Vagina (tissue), 2 donors: ENCODE results near the gene RPL10.

Experiments
- POLR2AphosphoS5 ChIP-seq, 2 donors: sonication (generic); formaldehyde crosslinking; IDR thresholded peaks; one replicate each; pipeline ENCODE4 v1.9.0; 2017; ENCODE audit warnings: antibody characterized with exemption in 2 of 2, mild to moderate bottlenecking in 2 of 2, low read depth in 1 of 2; ENCODE audit not compliant: insufficient read depth in 1 of 2
- TF ChIP-seq, protein P1 (sequence below), 3 experiments: fragments of 450-650 bp in 2 of 3; fragments of 200-600 bp in 1 of 3; sonication (generic) in 1 of 3; IDR thresholded peaks; one replicate each; pipeline ENCODE4 v1.5.1; 2017 to 2019; ENCODE audit warnings: antibody characterized with exemption in 3 of 3, mild to moderate bottlenecking in 2 of 3, moderate library complexity in 2 of 3

DNA sequence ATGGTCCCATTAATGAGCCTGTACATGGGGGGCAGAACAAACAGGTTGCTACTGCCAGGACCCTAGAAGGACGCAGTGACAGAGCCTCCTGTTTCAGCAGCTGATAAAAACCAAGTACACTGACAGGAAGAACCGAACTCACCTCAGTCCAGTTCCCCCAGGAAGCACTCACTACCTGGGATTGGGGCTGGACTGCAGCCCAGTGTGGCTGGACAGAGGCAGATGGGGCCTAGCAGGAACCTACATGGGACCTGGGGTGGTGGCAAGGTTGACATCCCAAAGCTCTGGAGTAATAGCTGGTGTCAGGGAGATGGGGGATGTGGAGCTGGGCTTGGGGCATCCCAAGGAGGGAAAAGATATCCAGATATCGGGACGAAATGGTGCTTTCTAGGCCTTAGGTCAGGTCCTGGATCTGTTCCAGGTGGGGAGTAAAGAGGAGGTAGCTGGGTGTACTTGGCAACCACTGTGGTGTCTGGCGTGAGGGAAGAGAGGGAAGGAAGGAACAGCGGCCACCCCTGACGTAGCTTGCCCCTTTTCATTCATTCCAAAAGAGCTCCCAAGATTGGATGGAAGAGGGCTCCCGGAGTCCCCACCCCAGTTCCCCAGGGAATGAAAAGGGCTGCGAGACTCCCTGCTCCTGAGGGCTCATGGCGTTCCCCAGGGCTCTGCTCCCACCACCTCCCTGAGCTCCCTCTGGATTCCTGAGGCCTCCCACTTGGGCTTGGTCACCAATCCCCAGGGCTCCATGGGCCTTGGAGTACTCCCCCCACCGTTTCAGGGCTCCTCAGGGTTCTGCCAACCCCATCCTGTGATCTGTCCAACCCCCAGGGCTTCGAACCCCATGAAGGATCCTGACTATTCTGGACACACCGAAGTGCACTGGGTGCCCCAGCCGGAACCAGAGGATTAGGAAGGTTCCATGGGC lies 14.6 kb upstream of the RPL10 start:
- no peak for TF ChIP-seq POLR2AphosphoS5 (IDR thresholded peaks at IDR 0.05; ENCODE audit: insufficient read depth in 1 of 2, low read depth in 1 of 2)
- TF ChIP-seq, protein P1, sequence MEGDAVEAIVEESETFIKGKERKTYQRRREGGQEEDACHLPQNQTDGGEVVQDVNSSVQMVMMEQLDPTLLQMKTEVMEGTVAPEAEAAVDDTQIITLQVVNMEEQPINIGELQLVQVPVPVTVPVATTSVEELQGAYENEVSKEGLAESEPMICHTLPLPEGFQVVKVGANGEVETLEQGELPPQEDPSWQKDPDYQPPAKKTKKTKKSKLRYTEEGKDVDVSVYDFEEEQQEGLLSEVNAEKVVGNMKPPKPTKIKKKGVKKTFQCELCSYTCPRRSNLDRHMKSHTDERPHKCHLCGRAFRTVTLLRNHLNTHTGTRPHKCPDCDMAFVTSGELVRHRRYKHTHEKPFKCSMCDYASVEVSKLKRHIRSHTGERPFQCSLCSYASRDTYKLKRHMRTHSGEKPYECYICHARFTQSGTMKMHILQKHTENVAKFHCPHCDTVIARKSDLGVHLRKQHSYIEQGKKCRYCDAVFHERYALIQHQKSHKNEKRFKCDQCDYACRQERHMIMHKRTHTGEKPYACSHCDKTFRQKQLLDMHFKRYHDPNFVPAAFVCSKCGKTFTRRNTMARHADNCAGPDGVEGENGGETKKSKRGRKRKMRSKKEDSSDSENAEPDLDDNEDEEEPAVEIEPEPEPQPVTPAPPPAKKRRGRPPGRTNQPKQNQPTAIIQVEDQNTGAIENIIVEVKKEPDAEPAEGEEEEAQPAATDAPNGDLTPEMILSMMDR (IDR thresholded peaks at IDR 0.05): no peak
